Fibroblast of gingiva (primary cell): ENCODE data around the gene PRRC2A.

Experiments used
- DNase-seq: peaks from one replicate; pipeline ENCODE4 v3.0.0-alpha.2; 2011; ENCODE audit warnings: low read depth

The PRRC2A gene

GRCh38 chr6:31626952-31627351, 6.4 kb downstream of the PRRC2A start:
- no peak for DNase-seq

GRCh38 chr6:31627690-31628287, 7.3 kb downstream of the PRRC2A start:
- DNase-seq = no peak

GRCh38 chr6:31629014-31629413, 8.5 kb downstream of the PRRC2A start:
- no peak for DNase-seq

GRCh38 chr6:31630177-31630934, 9.8 kb downstream of the PRRC2A start:
- DNase-seq = no peak

- DNase-seq = no peak
Observed at GRCh38 chr6:31631209-31631608, 10.7 kb downstream of the PRRC2A start.

GRCh38 chr6:31631681-31632278, 11.3 kb downstream of the PRRC2A start:
- DNase-seq = no peak

- no peak for DNase-seq
Observed at GRCh38 chr6:31632279-31632946, 11.9 kb downstream of the PRRC2A start.

GRCh38 chr6:31633447-31633846, 12.9 kb downstream of the PRRC2A start:
- no peak for DNase-seq

- peak; percentile 29 for DNase-seq
Observed at GRCh38 chr6:31634131-31634530, 13.6 kb downstream of the PRRC2A start.

- DNase-seq = no peak
Observed at GRCh38 chr6:31634969-31635575, 14.6 kb downstream of the PRRC2A start.

- DNase-seq = no peak
Observed at GRCh38 chr6:31636698-31637596, 16.4 kb downstream of the PRRC2A start.

- no peak for DNase-seq
Observed at GRCh38 chr6:31639043-31639442, 18.5 kb downstream of the PRRC2A start.

GRCh38 chr6:31639449-31639861, 18.9 kb downstream of the PRRC2A start:
- peak; percentile 32 for DNase-seq

- no peak for DNase-seq
Observed at GRCh38 chr6:31640612-31641011, 20.1 kb downstream of the PRRC2A start.

GRCh38 chr6:31641370-31641769, 20.9 kb downstream of the PRRC2A start:
- DNase-seq = no peak

GRCh38 chr6:31642798-31643570, 22.5 kb downstream of the PRRC2A start:
- DNase-seq = no peak

GRCh38 chr6:31643818-31644454, 23.4 kb downstream of the PRRC2A start:
- DNase-seq = no peak

- no peak for DNase-seq
Observed at GRCh38 chr6:31645325-31645724, 24.8 kb downstream of the PRRC2A start.

- DNase-seq = peak; percentile 86
Observed at GRCh38 chr6:31651602-31652191, 31.2 kb downstream of the PRRC2A start.
